ENCODE measurements around the gene UBL4A.
A peak's percentile ranks its signal among the peaks of the same experiment; 100 is the strongest.

The UBL4A gene

GRCh38 chrX:154515966-154516655, 29.7 kb upstream of the UBL4A start, which contains the start of gene FAM3A:
TSS of gene FAM3A (minus strand) at chrX:154516232. CDS start at chrX:154515772, 460 bp downstream.
- TF ChIP-seq POLR2AphosphoS5 (IDR thresholded peaks at IDR 0.05; ENCODE audit: low read depth), result peak; percentile 57
- no peak for TF ChIP-seq SPI1 (IDR thresholded peaks at IDR 0.05; ENCODE audit: borderline replicate concordance, low read depth)
- Histone ChIP-seq H3K27me3 (ENCODE audit: insufficient read depth, poor library complexity, severe bottlenecking) (no peaks in the 10 kb centered on the region), H3K27ac (replicated peaks) (peak within 1 kb of the TSS; percentile 82), H3K4me3 (replicated peaks; ENCODE audit: insufficient read depth, low read length) (peak within 1 kb of the TSS; percentile 61)
- peak; percentile 75 to 88 for DNase-seq (ENCODE audit: low read depth in 1 of 2, low spot score in 1 of 2)

DNA sequence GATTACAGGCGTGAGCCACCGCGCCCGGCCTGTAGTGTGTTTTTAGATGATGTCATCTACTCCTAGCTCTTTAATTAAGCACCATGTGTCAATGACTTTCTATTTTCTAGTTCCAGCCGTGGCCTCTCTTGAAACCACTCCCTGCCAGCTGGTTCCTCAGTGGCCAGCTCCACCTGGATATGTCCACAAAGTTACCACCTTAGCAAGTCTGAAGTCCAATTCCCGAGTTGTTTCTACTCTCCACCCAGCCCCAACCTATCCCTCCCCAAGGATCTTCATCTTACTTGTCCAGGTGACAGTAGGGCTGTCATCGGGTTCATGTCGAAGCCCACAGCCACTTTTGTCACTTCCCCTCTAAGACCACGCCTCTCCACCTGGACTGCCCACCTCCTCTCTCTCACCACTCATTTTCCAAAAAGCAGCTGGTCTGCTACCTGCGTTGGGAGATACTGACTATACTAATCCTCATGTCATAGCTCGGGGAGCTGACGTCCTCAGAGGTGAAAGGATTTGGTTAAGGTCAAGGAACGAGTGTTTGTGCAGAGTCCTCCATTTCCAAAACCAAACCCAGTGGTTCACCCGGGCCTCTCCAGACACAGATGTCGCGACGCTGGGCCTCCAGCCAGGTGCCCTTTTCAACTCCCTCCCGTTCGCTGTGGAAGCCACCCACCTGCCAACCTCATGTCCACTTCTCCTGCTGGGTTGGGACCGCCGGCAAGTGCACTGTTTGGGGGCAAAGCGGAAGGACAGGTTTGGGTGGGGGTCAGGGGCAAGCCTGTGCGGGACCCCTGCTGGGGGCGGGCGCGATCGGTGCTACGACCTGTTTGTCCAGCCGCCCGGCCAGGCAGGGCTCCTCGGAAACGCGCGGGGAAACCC, 28.9 kb upstream of the UBL4A start:
- Histone ChIP-seq H3K27ac (replicated peaks) (peak overlapping the region; percentile 82), H3K4me3 (replicated peaks; ENCODE audit: insufficient read depth, low read length) (peak overlapping the region; percentile 61), H3K27me3 (ENCODE audit: insufficient read depth, poor library complexity, severe bottlenecking) (no peaks in the 10 kb centered on the region)
- TF ChIP-seq, protein P1, sequence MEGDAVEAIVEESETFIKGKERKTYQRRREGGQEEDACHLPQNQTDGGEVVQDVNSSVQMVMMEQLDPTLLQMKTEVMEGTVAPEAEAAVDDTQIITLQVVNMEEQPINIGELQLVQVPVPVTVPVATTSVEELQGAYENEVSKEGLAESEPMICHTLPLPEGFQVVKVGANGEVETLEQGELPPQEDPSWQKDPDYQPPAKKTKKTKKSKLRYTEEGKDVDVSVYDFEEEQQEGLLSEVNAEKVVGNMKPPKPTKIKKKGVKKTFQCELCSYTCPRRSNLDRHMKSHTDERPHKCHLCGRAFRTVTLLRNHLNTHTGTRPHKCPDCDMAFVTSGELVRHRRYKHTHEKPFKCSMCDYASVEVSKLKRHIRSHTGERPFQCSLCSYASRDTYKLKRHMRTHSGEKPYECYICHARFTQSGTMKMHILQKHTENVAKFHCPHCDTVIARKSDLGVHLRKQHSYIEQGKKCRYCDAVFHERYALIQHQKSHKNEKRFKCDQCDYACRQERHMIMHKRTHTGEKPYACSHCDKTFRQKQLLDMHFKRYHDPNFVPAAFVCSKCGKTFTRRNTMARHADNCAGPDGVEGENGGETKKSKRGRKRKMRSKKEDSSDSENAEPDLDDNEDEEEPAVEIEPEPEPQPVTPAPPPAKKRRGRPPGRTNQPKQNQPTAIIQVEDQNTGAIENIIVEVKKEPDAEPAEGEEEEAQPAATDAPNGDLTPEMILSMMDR (IDR thresholded peaks at IDR 0.05; ENCODE audit: insufficient read depth, low read length), result no peak
- TF ChIP-seq GABPA (IDR thresholded peaks at IDR 0.05; ENCODE audit: low read depth) (no peak), REST (IDR thresholded peaks at IDR 0.05; ENCODE audit: insufficient replicate concordance, low read depth) (no peak), SPI1 (IDR thresholded peaks at IDR 0.05; ENCODE audit: borderline replicate concordance, low read depth) (peak; percentile 56; the same call in 1 of the 2 replicates)
- DNase-seq (ENCODE audit: low read depth in 1 of 2, low spot score in 1 of 2), result no peak

DNA sequence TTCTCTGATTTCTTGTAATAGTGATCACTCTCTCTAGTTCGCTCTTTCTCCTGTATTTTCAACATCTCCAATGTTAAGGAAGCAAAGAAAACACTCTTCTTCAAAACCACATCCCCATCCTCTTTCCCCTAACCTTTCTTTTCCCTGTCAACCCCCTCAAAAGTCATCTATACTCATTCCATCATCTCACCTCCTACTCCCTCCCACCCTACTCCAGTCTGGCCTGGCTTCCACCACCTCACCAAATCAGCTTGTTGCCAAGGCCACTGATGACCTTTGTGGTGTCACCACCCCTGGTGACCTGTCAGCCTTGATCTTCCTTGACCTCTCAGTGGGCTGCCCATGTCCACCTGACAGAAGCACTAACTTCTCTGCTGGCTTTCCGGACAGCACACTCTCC, 27.3 kb upstream of the UBL4A start:
- DNase-seq (ENCODE audit: low read depth in 1 of 2, low spot score in 1 of 2), result no peak
- Histone ChIP-seq H3K27me3 (ENCODE audit: insufficient read depth, poor library complexity, severe bottlenecking) (no peaks in the 10 kb centered on the region), H3K4me3 (replicated peaks; ENCODE audit: insufficient read depth, low read length) (no peak overlapping the region), H3K27ac (replicated peaks) (no peak overlapping the region)
- TF ChIP-seq POLR2AphosphoS5 (IDR thresholded peaks at IDR 0.05; ENCODE audit: low read depth), result no peak
- TF ChIP-seq SPI1 (IDR thresholded peaks at IDR 0.05; ENCODE audit: borderline replicate concordance, low read depth), result no peak
- no peak for TF ChIP-seq GABPA (IDR thresholded peaks at IDR 0.05; ENCODE audit: low read depth)
- TF ChIP-seq, protein P1 (IDR thresholded peaks at IDR 0.05; ENCODE audit: insufficient read depth, low read length), result no peak

DNA sequence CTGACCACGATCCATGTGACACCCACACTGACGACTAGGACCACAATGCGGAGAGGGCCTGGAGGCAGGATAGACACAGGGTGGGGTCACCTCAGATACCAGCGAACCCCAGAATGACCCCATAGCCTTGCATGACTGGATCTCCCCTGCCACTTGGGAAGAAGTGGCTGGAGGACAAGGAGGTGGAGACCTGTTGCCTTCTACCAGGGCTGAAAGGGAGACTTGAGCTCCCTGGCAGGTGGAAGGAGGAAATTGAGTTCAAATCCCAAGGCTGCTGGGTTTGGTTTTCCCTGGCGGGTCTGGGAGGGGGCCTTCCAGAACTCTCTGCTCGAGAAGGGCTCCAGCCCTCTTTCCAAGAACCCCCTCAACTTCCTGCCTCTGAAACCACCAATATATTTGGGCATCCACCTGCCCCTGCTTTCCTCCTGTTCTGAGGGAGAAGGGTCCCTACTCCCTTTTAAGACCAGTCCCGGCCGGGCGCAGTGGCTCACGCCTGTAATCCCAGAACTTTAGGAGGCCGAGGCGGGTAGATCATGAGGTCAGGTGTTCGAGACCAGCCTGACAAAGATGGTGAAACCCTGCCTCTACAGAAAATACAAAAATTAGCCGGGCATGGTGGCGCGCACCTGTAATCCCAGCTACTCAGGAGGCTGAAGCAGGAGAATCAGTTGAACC, 26.6 kb upstream of the UBL4A start:
- no peak for DNase-seq (ENCODE audit: low read depth in 1 of 2, low spot score in 1 of 2)
- TF ChIP-seq SPI1 (IDR thresholded peaks at IDR 0.05; ENCODE audit: borderline replicate concordance, low read depth) (no peak), GABPA (IDR thresholded peaks at IDR 0.05; ENCODE audit: low read depth) (no peak), REST (IDR thresholded peaks at IDR 0.05; ENCODE audit: insufficient replicate concordance, low read depth) (no peak), POLR2AphosphoS5 (IDR thresholded peaks at IDR 0.05; ENCODE audit: low read depth) (no peak)
- TF ChIP-seq, protein P1 (IDR thresholded peaks at IDR 0.05; ENCODE audit: insufficient read depth, low read length), result no peak
- Histone ChIP-seq H3K27me3 (ENCODE audit: insufficient read depth, poor library complexity, severe bottlenecking) (no peaks in the 10 kb centered on the region), H3K4me3 (replicated peaks; ENCODE audit: insufficient read depth, low read length) (no peak overlapping the region), H3K27ac (replicated peaks) (no peak overlapping the region)
